HepG2 (cell line): ENCODE results near the gene WDR54. TPM values are rescaled to one million over a fixed set of nuclear protein-coding genes. Genes with fewer than 3 reads are reported as not detected.
A peak's percentile ranks its signal among the peaks of the same experiment; 100 is the strongest.

Source experiments
- CBX5 ChIP-seq: sonication (generic); formaldehyde crosslinking; IDR thresholded peaks from 2 replicates; pipeline ENCODE4 v1.4.0; 2020; ENCODE audit warnings: missing genetic modification reagents, borderline replicate concordance
- FOSL2 ChIP-seq: sonication (generic); formaldehyde crosslinking; IDR thresholded peaks from 2 replicates; pipeline ENCODE4 v1.4.0; 2020; ENCODE audit warnings: missing genetic modification reagents
- GPBP1L1 ChIP-seq: sonication (generic); formaldehyde crosslinking; IDR thresholded peaks from 2 replicates; pipeline ENCODE4 v1.5.0; 2020; ENCODE audit warnings: mild to moderate bottlenecking, missing genetic modification reagents
- MATR3 ChIP-seq: sonication (generic); formaldehyde crosslinking; IDR thresholded peaks from 2 replicates; pipeline ENCODE4 v1.4.0; 2020; ENCODE audit warnings: missing genetic modification reagents
- MXD4 ChIP-seq: IDR thresholded peaks from 2 replicates; pipeline ENCODE4 v1.6.1; 2016; ENCODE audit warnings: mild to moderate bottlenecking, missing biosample characterization, missing genetic modification reagents
- NFE2L1 ChIP-seq: sonication (generic); formaldehyde crosslinking; IDR thresholded peaks from 2 replicates; pipeline ENCODE4 v1.4.0; 2020; ENCODE audit warnings: missing genetic modification reagents, mild to moderate bottlenecking, borderline replicate concordance
- NFIB ChIP-seq: sonication (generic); formaldehyde crosslinking; IDR thresholded peaks from 2 replicates; pipeline ENCODE4 v1.9.0; 2021; ENCODE audit warnings: missing genetic modification reagents, mild to moderate bottlenecking, borderline replicate concordance
- NFKB2 ChIP-seq: sonication (generic); formaldehyde crosslinking; IDR thresholded peaks from 2 replicates; pipeline ENCODE4 v1.4.0; 2020; ENCODE audit warnings: missing genetic modification reagents, borderline replicate concordance
- PHF21A ChIP-seq: sonication (generic); formaldehyde crosslinking; IDR thresholded peaks from 2 replicates; pipeline ENCODE4 v1.5.0; 2020; ENCODE audit warnings: mild to moderate bottlenecking, missing genetic modification reagents
- RAD51 ChIP-seq: fragments of 450-650 bp; IDR thresholded peaks from 2 replicates; pipeline ENCODE4 v1.6.1; 2016; ENCODE audit warnings: borderline replicate concordance
- SMC3 ChIP-seq: IDR thresholded peaks from 2 replicates; pipeline ENCODE4 v1.6.1; 2011; ENCODE audit warnings: low read length, improper control_type of control experiment
- TFAP4 ChIP-seq: sonication (generic); IDR thresholded peaks from 2 replicates; pipeline ENCODE4 v1.6.1; 2016; ENCODE audit warnings: low read depth, borderline replicate concordance
- ZBTB21 ChIP-seq: sonication (generic); formaldehyde crosslinking; IDR thresholded peaks from 2 replicates; pipeline ENCODE4 v1.4.0; 2020; ENCODE audit warnings: missing genetic modification reagents
- ZNF3 ChIP-seq: IDR thresholded peaks from 2 replicates; pipeline ENCODE4 v1.7.0; 2017; ENCODE audit warnings: inconsistent platforms
- ZNF335 ChIP-seq: sonication (generic); formaldehyde crosslinking; IDR thresholded peaks from 2 replicates; pipeline ENCODE4 v1.4.0; 2020; ENCODE audit warnings: missing genetic modification reagents
- ZNF644 ChIP-seq: IDR thresholded peaks from 2 replicates; pipeline ENCODE4 v1.6.1; 2016; ENCODE audit warnings: low read depth
- ZNF883 ChIP-seq: sonication (generic); formaldehyde crosslinking; IDR thresholded peaks from 2 replicates; pipeline ENCODE4 v1.5.1; 2020; ENCODE audit warnings: mild to moderate bottlenecking, missing genetic modification reagents; ENCODE audit errors: not compliant biosample characterization
- polyA plus RNA-seq, 8 experiments: library from polyadenylated mRNA; depleted of rRNA in 3 of 8; stranded (reverse) in 7 of 8; unstranded in 1 of 8; fragments of >200 nt; fragmentation: Illumina TruSeq in 4 of 8; extraction: Trizol in 4 of 8; gene quantifications; 2 replicates each; pipeline versions ENCODE4 v1.2.1 to v1.2.3, GENCODE V29; 2011 to 2016; ENCODE audit warnings: low read depth in 4 of 8, missing spikeins in 1 of 8, mixed read lengths in 1 of 8; ENCODE audit not compliant: insufficient read depth in 1 of 8
- total RNA-seq, 5 experiments: library from RNA; depleted of rRNA; stranded (reverse); fragments of >200 nt; fragmentation: Illumina TruSeq; extraction: Trizol; gene quantifications; 2 replicates each; pipeline ENCODE4 v1.2.3, GENCODE V29; 2016; ENCODE audit warnings: low read depth in 1 of 5
- TF ChIP-seq, protein P1 (sequence below): sonication (generic); formaldehyde crosslinking; IDR thresholded peaks from 2 replicates; pipeline ENCODE4 v1.8.0; 2022; ENCODE audit warnings: missing genetic modification reagents, mild to moderate bottlenecking, inconsistent platforms, borderline replicate concordance
- TF ChIP-seq, protein P2 (sequence below): sonication (generic); formaldehyde crosslinking; IDR thresholded peaks from 2 replicates; pipeline ENCODE4 v1.5.1; 2020; ENCODE audit warnings: missing genetic modification reagents, mild to moderate bottlenecking, borderline replicate concordance
- TF ChIP-seq, protein P3 (sequence below): sonication (generic); formaldehyde crosslinking; IDR thresholded peaks from 2 replicates; pipeline ENCODE4 v1.9.0; 2022; ENCODE audit warnings: low read depth, missing genetic modification reagents

The WDR54 gene
- total and polyA plus RNA-seq, 2 of the 13 experiments (the other 11 are each of a cell fraction or from before 2014, with no cell fraction given) = 2.0 to 17.3 TPM

DNA sequence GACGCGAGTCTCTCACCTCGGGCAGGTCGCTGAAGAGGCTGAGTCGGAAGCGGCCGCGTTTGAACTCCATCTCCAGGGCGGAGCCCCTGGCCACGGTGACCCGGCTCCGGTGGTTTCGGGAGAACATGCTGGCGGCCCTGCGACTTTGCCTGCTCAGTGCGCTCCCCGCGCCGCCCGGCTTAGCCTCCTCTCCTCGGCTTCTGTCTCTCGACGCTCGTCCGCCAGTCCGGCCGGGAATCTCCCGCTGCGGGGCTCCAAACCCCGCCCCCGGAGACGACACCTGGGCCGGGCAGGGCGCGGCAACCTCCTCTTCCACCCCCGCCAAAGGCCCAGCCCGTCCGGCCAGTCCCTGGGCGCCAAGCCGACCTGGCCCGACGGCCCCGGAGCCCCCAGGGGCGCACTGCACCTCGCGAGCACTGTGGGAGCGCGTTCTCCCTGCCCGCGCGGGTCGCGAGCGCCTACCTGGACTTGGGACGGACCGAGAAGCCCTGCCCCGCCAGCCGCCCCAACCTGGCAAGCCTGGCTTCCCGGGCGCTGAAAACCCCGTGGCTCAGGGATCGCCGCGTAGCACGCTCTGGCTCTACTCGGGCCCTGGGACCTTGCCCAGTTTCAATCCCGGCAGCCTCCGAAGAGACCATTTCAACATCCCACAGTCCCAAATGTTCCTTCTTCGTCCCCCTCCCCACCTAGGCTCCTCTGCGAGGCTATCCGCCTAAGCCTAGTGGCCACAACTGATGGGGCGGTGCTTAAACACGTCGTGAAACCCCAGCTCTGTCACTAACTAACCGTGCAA, 20.4 kb downstream of the WDR54 start, which contains the start of gene RTKN (continued):
- TF ChIP-seq, protein P1, sequence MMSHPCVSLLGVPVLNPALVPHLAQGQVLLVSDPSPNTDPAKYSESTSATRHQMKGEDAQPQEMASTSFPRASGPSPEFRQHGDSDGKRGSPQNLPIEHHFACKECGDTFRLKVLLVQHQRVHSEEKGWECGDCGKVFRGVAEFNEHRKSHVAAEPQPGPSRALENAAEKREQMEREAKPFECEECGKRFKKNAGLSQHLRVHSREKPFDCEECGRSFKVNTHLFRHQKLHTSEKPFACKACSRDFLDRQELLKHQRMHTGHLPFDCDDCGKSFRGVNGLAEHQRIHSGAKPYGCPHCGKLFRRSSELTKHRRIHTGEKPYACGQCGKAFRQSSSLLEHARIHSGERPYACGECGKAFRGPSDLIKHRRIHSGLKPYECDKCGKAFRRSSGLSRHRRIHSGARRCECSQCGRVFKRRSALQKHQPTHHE (CRISPR knock-in tag) = no peak; the same call in none of the 2 replicates
- peak; percentile 79 for TF ChIP-seq ZNF335
- TF ChIP-seq TFAP4 = 0 out of 2 replicates have a peak, but pooled peaks have one; percentile 28
- no peak for TF ChIP-seq ZBTB21 (CRISPR knock-in tag)
- TF ChIP-seq RAD51 = no peak
- TF ChIP-seq PHF21A (CRISPR knock-in tag) = peak; percentile 83
- TF ChIP-seq, protein P2, sequence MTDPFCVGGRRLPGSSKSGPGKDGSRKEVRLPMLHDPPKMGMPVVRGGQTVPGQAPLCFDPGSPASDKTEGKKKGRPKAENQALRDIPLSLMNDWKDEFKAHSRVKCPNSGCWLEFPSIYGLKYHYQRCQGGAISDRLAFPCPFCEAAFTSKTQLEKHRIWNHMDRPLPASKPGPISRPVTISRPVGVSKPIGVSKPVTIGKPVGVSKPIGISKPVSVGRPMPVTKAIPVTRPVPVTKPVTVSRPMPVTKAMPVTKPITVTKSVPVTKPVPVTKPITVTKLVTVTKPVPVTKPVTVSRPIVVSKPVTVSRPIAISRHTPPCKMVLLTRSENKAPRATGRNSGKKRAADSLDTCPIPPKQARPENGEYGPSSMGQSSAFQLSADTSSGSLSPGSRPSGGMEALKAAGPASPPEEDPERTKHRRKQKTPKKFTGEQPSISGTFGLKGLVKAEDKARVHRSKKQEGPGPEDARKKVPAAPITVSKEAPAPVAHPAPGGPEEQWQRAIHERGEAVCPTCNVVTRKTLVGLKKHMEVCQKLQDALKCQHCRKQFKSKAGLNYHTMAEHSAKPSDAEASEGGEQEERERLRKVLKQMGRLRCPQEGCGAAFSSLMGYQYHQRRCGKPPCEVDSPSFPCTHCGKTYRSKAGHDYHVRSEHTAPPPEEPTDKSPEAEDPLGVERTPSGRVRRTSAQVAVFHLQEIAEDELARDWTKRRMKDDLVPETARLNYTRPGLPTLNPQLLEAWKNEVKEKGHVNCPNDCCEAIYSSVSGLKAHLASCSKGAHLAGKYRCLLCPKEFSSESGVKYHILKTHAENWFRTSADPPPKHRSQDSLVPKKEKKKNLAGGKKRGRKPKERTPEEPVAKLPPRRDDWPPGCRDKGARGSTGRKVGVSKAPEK (CRISPR knock-in tag) = peak; percentile 43; the same call in 1 of the 2 replicates
- TF ChIP-seq NFIB (CRISPR knock-in tag) = no peak; the same call in 1 of the 2 replicates
- TF ChIP-seq ZNF3 (CRISPR knock-in tag) = no peak
- no peak for TF ChIP-seq GPBP1L1 (CRISPR knock-in tag)
- TF ChIP-seq CBX5 = peak; percentile 24; the same call in 1 of the 2 replicates
- TF ChIP-seq MXD4 (CRISPR knock-in tag) = peak; percentile 55; the same call in 1 of the 2 replicates
- TF ChIP-seq NFE2L1 = no peak
- TF ChIP-seq, protein P3, sequence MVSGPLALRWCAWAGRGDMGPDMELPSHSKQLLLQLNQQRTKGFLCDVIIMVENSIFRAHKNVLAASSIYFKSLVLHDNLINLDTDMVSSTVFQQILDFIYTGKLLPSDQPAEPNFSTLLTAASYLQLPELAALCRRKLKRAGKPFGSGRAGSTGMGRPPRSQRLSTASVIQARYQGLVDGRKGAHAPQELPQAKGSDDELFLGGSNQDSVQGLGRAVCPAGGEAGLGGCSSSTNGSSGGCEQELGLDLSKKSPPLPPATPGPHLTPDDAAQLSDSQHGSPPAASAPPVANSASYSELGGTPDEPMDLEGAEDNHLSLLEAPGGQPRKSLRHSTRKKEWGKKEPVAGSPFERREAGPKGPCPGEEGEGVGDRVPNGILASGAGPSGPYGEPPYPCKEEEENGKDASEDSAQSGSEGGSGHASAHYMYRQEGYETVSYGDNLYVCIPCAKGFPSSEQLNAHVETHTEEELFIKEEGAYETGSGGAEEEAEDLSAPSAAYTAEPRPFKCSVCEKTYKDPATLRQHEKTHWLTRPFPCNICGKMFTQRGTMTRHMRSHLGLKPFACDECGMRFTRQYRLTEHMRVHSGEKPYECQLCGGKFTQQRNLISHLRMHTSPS (CRISPR knock-in tag) = no peak
- peak; percentile 3; the same call in 1 of the 2 replicates for TF ChIP-seq SMC3
- TF ChIP-seq ZNF644 (CRISPR knock-in tag) = no peak
- peak; percentile 77 for TF ChIP-seq ZNF883 (CRISPR knock-in tag)
- TF ChIP-seq MATR3 (CRISPR knock-in tag) = no peak
- peak; percentile 68 for TF ChIP-seq FOSL2 (CRISPR knock-in tag)
- peak; percentile 87 for TF ChIP-seq NFKB2 (CRISPR knock-in tag)
